Left colon (tissue), 2 donors: ENCODE data around the gene IL17RD. TPM values are rescaled to one million over a fixed set of nuclear protein-coding genes. Genes with fewer than 3 reads are reported as not detected.
"Not testable (repeated sequence)": the region's sequence is repeated elsewhere in the genome, so short reads cannot be mapped to it uniquely, and the experiment has no call there.

Experiments used
- ATAC-seq: fragments of 200-7000 bp; cut with Tn5 transposase; one replicate; pipeline ENCODE4 v1.9.1; 2020; ENCODE audit warnings: mild to moderate bottlenecking, moderate library complexity
- DNase-seq, 2 donors: peaks; one replicate each; pipeline ENCODE4 v3.0.0-alpha.2; 2020
- intact Hi-C, 2 donors: fragments of 100-400 bp; cut with DNase I in 1 of 2; cut with micrococcal nuclease in 1 of 2; formaldehyde crosslinking; loops; one replicate each; pipeline versions ENCODE4 v1.11.2 to v1.14.0; 2022; cut with DNase I, micrococcal nuclease
- total RNA-seq, 2 donors: library from RNA; stranded (reverse); fragmentation: NEBNext Ultra II Directional; extraction: Animal tissue kit (Norgen Biotek cat#: 25700); gene quantifications; one replicate each; pipeline ENCODE4 v1.2.1, GENCODE V29; 2021
- donor health status: DM: no; HTN: no; CAD: no.
- donor health status: DM: yes; HTN: yes; CAD: no.

IL17RD gene
- total RNA-seq, 2 donors from 2014 or later, result 0.85 to 2.7 TPM

GRCh38 chr3:57105585-57105984 lies 59.6 kb downstream of the IL17RD start:
- intact Hi-C loops, result no loop called here
- no peak for DNase-seq
- ATAC-seq, result no peak

- DNase-seq (peak; percentile 40 to 69), ATAC-seq (peak; percentile 84)
- intact Hi-C loops, result loop anchor here in 1 of 2 donors (5.0 kb wide), 1 partner anchor 122 kb away; no protein-coding TSS in a partner anchor
Observed at GRCh38 chr3:57100046-57100695, 65.0 kb downstream of the IL17RD start.

DNA sequence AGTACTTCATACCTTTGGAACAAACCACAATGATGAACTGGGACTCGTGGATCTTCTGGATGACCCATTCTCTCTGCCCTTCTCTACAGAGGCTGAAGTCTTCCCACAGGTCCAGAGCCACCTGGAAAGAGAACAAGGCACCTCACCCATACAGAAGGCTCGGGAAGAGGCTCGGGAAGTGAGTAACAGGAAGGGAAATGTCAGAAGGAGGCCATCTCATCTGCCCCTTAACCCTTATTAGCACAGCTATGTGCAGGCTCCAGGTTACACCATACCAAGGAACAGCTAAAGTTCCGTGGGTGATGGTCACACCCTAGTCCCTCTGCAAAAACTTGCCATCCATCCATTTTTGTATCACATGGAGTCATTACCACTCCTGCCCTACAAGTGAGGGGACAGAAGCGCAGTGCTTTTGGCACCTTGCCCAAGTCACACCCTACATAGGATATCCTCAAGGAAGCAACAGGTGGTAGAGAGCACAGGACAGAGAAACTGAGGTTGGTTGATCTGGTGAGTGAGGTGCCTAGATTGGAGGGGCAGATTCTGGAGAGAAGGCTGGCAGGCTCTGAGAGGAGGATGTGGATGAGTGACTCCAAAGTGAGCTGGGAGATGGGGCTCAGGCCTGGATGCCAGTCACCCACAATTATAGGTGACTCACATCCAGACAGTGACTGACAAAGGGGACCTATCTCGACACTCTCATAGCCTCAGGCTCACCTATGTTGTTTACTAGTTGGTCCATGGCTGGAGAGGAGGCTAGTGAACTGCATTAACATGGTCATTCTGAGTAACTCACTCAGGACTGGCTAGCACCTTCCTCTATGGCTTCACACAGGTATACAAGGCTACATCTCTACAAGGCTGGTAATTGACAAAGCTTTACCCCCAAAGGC lies 66.5 kb downstream of the IL17RD start:
- intact Hi-C loops, result no loop called here
- no peak for ATAC-seq
- DNase-seq, result no peak

DNA sequence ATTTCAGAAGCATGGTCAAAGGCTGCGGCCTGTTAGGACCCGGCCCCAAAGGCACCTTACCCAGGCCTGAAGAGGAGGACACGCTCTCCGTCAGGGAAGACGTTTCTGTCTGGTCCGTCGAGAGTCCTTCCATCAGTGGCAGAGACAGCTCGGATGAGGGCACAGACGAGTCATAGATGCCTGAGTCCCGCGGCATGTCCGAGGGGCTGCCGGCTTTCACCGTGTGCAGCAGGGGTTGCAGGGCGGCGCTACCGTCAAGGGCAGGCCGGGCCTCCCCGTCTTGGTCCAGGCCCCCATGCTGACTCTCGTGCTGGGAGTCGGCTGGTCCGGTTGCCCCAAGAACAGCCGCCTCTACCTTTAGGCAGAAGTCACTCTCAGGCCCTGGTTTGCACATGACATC lies 67.6 kb downstream of the IL17RD start:
- DNase-seq (no peak), ATAC-seq (no peak)
- intact Hi-C loops, result no loop called here

DNA sequence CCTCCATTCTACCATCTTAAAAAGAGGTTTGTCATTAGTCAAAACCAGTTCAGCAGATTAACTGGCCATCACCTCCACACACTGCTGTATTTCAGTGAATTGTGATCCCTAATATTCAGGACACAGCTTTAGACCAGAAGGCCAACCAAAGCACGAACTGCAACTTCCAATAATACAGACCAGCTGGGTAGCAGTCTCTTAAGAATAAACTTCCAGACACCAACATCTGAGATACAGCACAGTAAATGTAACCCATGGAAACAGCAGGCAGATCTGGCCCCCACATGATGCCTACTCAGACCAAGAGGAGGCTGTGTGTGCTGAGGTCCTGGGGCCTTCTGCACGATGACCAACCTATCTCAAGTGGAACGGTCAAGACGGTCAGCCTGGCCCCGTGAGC lies 69.8 kb downstream of the IL17RD start:
- intact Hi-C loops, result no loop called here
- no peak for DNase-seq
- no peak for ATAC-seq

GRCh38 chr3:57094575-57094974 lies 70.6 kb downstream of the IL17RD start:
- ATAC-seq, result no peak
- no peak for DNase-seq
- intact Hi-C loops, result no loop called here

- intact Hi-C loops, result no loop called here
- DNase-seq (no peak), ATAC-seq (no peak)
Observed at GRCh38 chr3:57093971-57094535, 71.1 kb downstream of the IL17RD start.

- ATAC-seq (no peak), DNase-seq (no peak)
- intact Hi-C loops, result no loop called here
Observed at GRCh38 chr3:57093489-57093888, 71.7 kb downstream of the IL17RD start.

- DNase-seq, result no peak
- no peak for ATAC-seq
- intact Hi-C loops, result no loop called here
Observed at GRCh38 chr3:57091521-57092273, 73.5 kb downstream of the IL17RD start.

DNA sequence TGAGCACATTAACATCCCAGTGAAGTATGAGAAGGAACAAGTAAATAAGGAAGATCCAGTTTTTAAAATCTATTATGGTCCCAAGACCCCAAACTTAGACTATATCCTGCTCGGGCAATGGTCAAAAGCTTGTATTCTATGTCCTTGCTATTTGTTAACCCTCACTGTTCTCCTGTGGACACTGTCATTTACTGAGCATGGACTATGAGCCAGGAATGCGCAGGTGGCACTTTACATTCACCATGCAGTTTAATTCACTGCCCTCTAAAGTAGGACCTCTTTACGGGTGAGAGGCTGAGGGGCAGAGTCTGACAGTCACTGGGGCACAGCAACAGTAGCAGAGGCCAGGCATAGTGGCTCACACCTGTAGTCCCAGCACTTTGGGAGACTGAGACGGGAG lies 76.1 kb downstream of the IL17RD start:
- no peak for DNase-seq
- intact Hi-C loops, result no loop called here
- no peak for ATAC-seq

DNA sequence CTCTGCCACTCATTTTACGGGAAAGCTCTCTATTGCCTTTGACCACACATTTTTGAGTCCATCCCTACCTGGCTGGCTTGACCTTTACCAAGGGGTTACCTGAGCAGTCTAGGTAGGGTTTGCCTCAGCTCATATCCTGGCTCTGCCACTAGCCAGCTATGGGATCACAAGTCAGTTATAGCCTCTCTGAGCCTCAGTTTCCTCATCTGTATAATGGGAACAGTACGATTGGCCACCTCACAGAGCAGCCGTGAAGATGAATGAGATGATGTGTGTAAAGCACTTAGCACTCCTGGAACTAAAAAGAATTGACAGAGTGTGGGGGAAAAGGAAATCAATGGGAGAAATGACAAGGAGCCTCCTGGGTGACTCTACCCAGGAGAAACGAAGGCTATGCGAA lies 76.7 kb downstream of the IL17RD start:
- intact Hi-C loops, result no loop called here
- ATAC-seq, result no peak
- no peak for DNase-seq

- DNase-seq, result no peak
- no peak for ATAC-seq
- intact Hi-C loops, result no loop called here
Observed at GRCh38 chr3:57087361-57088092, 77.6 kb downstream of the IL17RD start.

DNA sequence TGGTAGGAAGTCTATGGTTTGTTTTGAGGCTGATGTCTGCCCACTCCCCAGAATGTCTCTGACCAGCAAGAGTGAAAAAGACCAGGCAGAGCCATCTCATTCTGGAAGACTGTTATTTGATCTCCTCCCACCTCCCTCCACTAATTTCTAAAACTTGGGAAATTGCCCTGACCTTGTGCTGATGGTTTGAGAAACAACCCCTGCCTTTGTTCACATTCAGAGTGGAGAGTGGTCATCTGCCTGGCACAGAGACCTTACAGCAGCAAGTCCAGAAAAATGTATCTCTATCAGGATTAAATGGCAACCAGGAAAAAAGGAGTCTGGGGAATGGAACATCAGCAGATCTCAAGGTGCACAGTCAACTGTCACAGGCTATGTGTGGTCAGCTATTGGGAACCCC lies 79.0 kb downstream of the IL17RD start:
- no peak for ATAC-seq
- intact Hi-C loops, result no loop called here
- no peak for DNase-seq

DNA sequence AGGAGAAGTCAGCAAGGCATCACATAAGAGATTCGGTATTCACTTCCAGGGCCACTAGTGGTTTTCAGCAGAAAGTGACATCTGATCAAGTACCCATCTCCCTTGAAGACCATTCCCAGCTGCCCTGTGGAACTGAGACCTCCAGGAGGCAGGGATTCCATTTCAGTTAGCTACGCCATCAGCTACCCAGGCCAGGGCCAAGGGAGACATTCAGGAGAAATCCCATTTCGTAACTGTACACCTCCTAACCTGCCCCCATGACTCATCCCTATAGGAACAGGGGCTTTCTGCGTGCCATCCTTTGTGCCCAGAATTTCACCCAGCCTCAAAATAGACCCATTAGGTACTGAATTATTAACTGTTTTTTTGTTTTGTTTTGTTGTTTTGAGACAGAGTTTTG lies 79.9 kb downstream of the IL17RD start:
- ATAC-seq, result no peak
- intact Hi-C loops, result no loop called here

GRCh38 chr3:57083266-57083995 lies 81.7 kb downstream of the IL17RD start:
- DNase-seq, intact Hi-C loops, ATAC-seq: not testable (repeated sequence)

More for the DNA sequence above, 79.9 kb downstream of the IL17RD start:
- no peak for DNase-seq

- intact Hi-C loops, result no loop called here
- DNase-seq, result no peak
- ATAC-seq, result no peak
Observed at GRCh38 chr3:57082481-57082880, 82.7 kb downstream of the IL17RD start.

DNA sequence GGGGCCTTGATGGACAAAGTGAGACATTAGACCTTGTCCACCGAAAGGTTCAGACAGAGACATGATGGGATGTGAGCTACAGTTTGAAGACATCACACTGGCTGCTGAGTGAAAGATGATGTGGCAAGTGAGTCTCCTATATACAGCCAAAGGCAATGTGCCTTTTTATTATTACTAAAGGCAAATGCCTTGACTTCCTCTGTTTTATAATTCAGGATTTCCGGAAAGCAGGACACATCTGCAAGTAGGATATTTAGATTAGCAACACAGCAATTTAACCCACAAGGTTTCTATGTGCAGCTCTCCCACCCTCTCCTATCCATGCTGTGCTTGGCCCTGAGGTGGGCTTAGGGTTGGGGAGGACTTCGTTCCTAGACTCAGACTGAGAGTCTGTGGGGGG lies 84.0 kb downstream of the IL17RD start:
- ATAC-seq, result no peak
- DNase-seq, result no peak
- intact Hi-C loops, result no loop called here

- intact Hi-C loops, result no loop called here
- DNase-seq (no peak), ATAC-seq (no peak)
Observed at GRCh38 chr3:57080171-57080570, 85.0 kb downstream of the IL17RD start.
